ENCODE measurements around the gene AUTS2.

DNA sequence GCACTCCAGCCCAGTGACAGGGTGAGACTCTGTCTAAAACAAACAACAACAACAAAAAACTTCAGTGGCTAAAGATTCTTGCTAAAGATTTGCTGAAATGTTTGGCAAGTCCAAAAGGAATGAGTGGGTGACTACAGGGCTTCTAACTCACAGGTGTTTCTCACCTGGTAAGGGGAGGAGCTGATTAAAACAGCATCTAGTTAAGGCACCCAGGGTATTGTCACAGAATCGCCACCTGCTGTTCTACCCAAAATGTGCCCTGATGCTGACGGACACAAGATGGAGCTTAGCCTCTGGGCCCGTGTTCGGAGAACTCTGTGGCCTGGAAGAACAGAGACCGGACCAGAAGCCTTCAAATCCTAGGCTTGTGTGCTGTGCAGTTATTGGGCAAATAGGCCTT is 1197.7 kb downstream of the AUTS2 start:
- TF ChIP-seq, protein P1, sequence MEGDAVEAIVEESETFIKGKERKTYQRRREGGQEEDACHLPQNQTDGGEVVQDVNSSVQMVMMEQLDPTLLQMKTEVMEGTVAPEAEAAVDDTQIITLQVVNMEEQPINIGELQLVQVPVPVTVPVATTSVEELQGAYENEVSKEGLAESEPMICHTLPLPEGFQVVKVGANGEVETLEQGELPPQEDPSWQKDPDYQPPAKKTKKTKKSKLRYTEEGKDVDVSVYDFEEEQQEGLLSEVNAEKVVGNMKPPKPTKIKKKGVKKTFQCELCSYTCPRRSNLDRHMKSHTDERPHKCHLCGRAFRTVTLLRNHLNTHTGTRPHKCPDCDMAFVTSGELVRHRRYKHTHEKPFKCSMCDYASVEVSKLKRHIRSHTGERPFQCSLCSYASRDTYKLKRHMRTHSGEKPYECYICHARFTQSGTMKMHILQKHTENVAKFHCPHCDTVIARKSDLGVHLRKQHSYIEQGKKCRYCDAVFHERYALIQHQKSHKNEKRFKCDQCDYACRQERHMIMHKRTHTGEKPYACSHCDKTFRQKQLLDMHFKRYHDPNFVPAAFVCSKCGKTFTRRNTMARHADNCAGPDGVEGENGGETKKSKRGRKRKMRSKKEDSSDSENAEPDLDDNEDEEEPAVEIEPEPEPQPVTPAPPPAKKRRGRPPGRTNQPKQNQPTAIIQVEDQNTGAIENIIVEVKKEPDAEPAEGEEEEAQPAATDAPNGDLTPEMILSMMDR (IDR thresholded peaks at IDR 0.05), result no peak
- no peak for TF ChIP-seq POLR2A (IDR thresholded peaks at IDR 0.05)

Data from thyroid gland (tissue), 4 donors.